Measurements from ENCODE around the gene CHRDL2.
"Not testable (repeated sequence)": the region's sequence is repeated elsewhere in the genome, so short reads cannot be mapped to it uniquely, and the experiment has no call there.

CHRDL2 gene

DNA sequence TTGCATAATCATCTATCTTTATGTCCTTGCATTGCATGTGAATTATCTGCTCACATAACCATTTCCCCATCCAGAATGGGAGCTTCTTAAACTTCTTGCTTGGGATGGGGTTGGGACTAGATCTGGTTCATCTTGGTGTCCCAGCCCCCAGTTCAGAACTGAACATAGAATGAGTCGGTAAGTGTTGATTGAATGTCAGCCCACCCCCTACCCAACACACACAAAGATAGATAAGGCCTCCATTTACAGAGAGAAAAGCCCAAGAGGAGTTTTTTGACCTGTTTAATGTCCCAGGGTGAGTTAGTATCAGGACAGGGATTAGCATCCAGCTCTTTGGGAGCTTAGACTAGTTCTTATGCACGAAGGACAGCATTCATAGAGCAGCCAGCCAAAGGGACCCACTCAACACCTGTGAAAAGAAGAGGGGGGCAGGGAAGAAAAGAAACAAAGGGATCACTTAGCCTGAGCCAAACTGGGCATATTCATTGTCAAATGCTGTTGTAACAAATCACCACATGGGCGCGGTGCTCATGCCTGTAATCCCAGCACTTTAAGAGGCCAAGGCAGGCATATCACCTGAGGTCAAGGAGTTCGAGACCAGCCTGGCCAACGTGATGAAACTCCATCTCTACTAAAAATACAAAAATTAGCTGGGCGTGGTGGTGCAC, 57.4 kb downstream of the CHRDL2 start:
- H3K27me3 ChIP-seq (ENCODE audit: low read depth, low read length) = no peaks in the 10 kb centered on the region
- no peaks in the 10 kb centered on the region for H3K36me3 ChIP-seq (ENCODE audit: control insufficient read depth in 1 of 2, insufficient read depth in 2 of 2, low read length in 2 of 2)
- H3K4me3 ChIP-seq (ENCODE audit: low read depth in 1 of 2, low read length in 2 of 2) = no peak overlapping the region
- H3K4me1 ChIP-seq (ENCODE audit: control insufficient read depth in 1 of 2, insufficient read depth in 2 of 2, low read length in 2 of 2) = no peaks in the 10 kb centered on the region
- peak overlapping the region; percentile 89 for H3K27ac ChIP-seq (ENCODE audit: low read length)
- no peaks in the 10 kb centered on the region for H3K9me3 ChIP-seq (ENCODE audit: control insufficient read depth in 1 of 2, low read length in 2 of 2)

DNA sequence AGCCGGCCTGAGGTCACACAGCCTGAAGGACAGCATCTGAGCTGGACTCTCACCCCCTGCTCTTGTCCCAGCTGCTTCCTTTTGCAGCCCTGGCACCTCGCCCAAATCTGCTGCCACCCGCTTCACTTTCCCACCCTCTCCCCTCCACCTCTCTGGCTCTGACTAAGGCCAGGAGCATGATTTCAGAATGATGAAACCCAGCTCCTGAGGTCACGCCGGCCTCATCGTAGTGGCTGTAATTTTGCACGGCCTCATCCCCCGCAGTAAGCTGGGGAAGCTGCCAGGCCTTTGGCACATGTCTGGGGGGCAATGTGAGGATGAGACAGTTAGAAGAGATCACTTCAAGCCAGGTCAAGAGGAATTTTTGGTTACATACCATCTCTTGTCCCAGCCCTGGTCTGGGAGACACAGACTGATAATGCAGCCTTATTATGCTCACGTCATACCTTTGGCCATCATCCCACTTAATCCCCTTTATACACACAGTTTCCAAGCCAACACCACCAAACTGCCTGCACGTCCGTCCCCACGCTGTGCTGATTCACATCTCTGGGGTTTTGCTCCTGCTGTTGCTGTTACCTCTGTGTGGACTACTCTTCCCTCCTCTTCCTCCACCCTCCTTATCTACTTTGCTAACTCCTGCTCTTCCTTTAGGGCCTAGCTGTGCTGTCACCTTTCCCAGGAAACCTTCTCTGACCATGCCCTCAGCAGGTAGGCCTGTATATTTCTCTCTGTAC, 58.1 kb downstream of the CHRDL2 start:
- Histone ChIP-seq H3K36me3 (ENCODE audit: control insufficient read depth in 1 of 2, insufficient read depth in 2 of 2, low read length in 2 of 2) (no peaks in the 10 kb centered on the region), H3K9me3 (ENCODE audit: control insufficient read depth in 1 of 2, low read length in 2 of 2) (no peaks in the 10 kb centered on the region), H3K4me1 (ENCODE audit: control insufficient read depth in 1 of 2, insufficient read depth in 2 of 2, low read length in 2 of 2) (no peaks in the 10 kb centered on the region), H3K27ac (ENCODE audit: low read length) (peak overlapping the region; percentile 89), H3K27me3 (ENCODE audit: low read depth, low read length) (no peaks in the 10 kb centered on the region), H3K4me3 (ENCODE audit: low read depth in 1 of 2, low read length in 2 of 2) (no peak overlapping the region)

GRCh38 chr11:74672332-74672955, 58.8 kb downstream of the CHRDL2 start:
- Histone ChIP-seq H3K4me1 (ENCODE audit: control insufficient read depth in 1 of 2, insufficient read depth in 2 of 2, low read length in 2 of 2) (no peaks in the 10 kb centered on the region), H3K36me3 (ENCODE audit: control insufficient read depth in 1 of 2, insufficient read depth in 2 of 2, low read length in 2 of 2) (no peaks in the 10 kb centered on the region), H3K27me3 (ENCODE audit: low read depth, low read length) (no peaks in the 10 kb centered on the region), H3K27ac (ENCODE audit: low read length) (peak overlapping the region; percentile 89), H3K4me3 (ENCODE audit: low read depth in 1 of 2, low read length in 2 of 2) (no peak overlapping the region), H3K9me3 (ENCODE audit: control insufficient read depth in 1 of 2, low read length in 2 of 2) (no peaks in the 10 kb centered on the region)

DNA sequence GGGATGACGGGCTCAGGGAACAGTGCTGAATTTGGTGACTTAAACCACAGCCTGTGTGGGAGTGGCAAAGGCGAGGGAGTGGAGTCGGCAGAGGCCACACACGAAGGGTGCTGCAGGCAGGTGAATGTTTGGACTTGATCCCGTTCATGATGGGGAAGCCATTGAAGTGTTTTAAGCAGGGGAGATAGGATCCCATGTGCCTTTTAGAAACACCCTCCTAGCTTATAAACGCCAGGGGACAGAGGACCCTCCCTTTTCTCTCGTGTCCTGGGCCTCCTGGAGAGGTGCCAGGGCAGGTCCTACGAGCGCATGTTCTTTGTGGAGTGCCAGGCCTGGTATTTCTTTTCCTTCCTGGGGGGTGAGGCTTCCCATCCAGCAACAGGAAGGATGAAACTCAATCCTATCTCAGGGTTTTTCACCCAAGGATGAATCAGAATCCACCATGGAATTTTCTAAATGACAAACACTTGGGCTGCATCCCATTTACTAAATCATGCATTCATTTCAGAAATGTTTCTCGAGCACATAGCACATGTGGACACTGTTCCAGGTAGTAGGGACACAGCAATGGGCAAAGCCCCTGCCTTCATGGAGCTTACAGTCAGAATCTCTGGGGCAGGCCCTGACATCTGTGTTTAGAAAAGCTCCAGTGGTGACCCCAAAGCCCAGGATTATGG, 59.6 kb downstream of the CHRDL2 start:
- Histone ChIP-seq H3K36me3 (ENCODE audit: control insufficient read depth in 1 of 2, insufficient read depth in 2 of 2, low read length in 2 of 2) (no peaks in the 10 kb centered on the region), H3K4me3 (ENCODE audit: low read depth in 1 of 2, low read length in 2 of 2) (no peak overlapping the region), H3K27me3 (ENCODE audit: low read depth, low read length) (no peaks in the 10 kb centered on the region), H3K4me1 (ENCODE audit: control insufficient read depth in 1 of 2, insufficient read depth in 2 of 2, low read length in 2 of 2) (no peaks in the 10 kb centered on the region), H3K27ac (ENCODE audit: low read length) (peak overlapping the region; percentile 89), H3K9me3 (ENCODE audit: control insufficient read depth in 1 of 2, low read length in 2 of 2) (no peaks in the 10 kb centered on the region)

- Histone ChIP-seq H3K27ac (ENCODE audit: low read length) (no peak overlapping the region), H3K4me1 (ENCODE audit: control insufficient read depth in 1 of 2, insufficient read depth in 2 of 2, low read length in 2 of 2) (no peaks in the 10 kb centered on the region), H3K9me3 (ENCODE audit: control insufficient read depth in 1 of 2, low read length in 2 of 2) (no peaks in the 10 kb centered on the region), H3K4me3 (ENCODE audit: low read depth in 1 of 2, low read length in 2 of 2) (no peak overlapping the region), H3K36me3 (ENCODE audit: control insufficient read depth in 1 of 2, insufficient read depth in 2 of 2, low read length in 2 of 2) (no peaks in the 10 kb centered on the region), H3K27me3 (ENCODE audit: low read depth, low read length) (no peaks in the 10 kb centered on the region)
Measured at GRCh38 chr11:74670171-74670570, 61.1 kb downstream of the CHRDL2 start.

DNA sequence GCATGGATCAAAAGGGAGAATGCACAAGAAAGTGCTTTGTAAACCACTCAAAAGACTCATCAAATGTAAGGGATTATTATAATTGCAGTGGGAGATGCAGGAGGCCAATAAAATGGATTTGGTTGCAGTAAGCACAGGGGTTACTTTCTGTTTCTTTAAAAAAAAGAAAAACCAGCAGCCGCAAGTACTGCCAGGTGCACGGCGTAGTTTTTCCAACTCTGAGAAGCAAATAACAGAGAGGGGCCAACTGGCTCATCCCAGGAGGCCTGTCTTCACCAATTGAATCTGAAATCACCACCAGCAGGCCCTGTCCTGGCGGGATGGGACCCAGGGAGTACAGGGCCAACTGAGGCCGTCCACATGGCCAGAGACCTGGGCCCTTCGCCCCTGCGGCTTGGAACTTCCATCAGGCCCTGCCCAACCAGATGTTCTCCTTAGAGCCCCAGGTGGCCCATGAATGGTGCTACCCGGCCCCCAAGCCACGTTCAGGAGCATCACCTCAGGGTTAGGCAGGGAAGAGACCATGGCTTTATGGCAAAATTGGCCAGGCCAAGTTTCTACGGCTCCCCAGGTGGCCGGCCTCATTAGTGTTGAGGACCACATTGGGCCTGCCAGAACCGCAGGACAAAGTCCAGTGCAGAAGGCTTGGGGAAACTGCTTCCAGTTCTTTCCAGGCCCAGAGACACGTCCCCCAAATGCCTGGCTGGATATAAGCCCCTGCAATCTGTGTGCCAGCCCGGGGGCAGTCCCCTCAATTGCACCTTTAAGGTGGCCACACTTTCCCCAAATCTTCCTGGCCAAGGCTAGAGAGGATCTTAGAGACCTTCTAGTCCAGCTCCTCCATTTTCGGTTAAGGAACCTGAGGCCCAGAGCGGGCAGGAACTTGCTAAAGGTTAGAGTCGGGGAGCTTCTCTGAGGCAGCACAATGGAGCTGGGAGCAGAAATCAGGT, 61.7 kb downstream of the CHRDL2 start:
- H3K4me1 ChIP-seq (ENCODE audit: control insufficient read depth in 1 of 2, insufficient read depth in 2 of 2, low read length in 2 of 2) = no peaks in the 10 kb centered on the region
- H3K9me3 ChIP-seq (ENCODE audit: control insufficient read depth in 1 of 2, low read length in 2 of 2) = no peaks in the 10 kb centered on the region
- no peak overlapping the region for H3K4me3 ChIP-seq (ENCODE audit: low read depth in 1 of 2, low read length in 2 of 2)
- no peaks in the 10 kb centered on the region for H3K27me3 ChIP-seq (ENCODE audit: low read depth, low read length)
- no peaks in the 10 kb centered on the region for H3K36me3 ChIP-seq (ENCODE audit: control insufficient read depth in 1 of 2, insufficient read depth in 2 of 2, low read length in 2 of 2)
- H3K27ac ChIP-seq (ENCODE audit: low read length) = no peak overlapping the region

- no peak overlapping the region for H3K4me3 ChIP-seq (ENCODE audit: low read depth in 1 of 2, low read length in 2 of 2)
- no peaks in the 10 kb centered on the region for H3K36me3 ChIP-seq (ENCODE audit: control insufficient read depth in 1 of 2, insufficient read depth in 2 of 2, low read length in 2 of 2)
- no peaks in the 10 kb centered on the region for H3K27me3 ChIP-seq (ENCODE audit: low read depth, low read length)
- no peaks in the 10 kb centered on the region for H3K4me1 ChIP-seq (ENCODE audit: control insufficient read depth in 1 of 2, insufficient read depth in 2 of 2, low read length in 2 of 2)
- H3K9me3 ChIP-seq (ENCODE audit: control insufficient read depth in 1 of 2, low read length in 2 of 2) = no peaks in the 10 kb centered on the region
- H3K27ac ChIP-seq (ENCODE audit: low read length) = no peak overlapping the region
Measured at GRCh38 chr11:74663315-74663714, 67.9 kb downstream of the CHRDL2 start.

- H3K36me3 ChIP-seq (ENCODE audit: control insufficient read depth in 1 of 2, insufficient read depth in 2 of 2, low read length in 2 of 2) = no peaks in the 10 kb centered on the region
- no peak overlapping the region for H3K4me3 ChIP-seq (ENCODE audit: low read depth in 1 of 2, low read length in 2 of 2)
- H3K27me3 ChIP-seq (ENCODE audit: low read depth, low read length) = no peaks in the 10 kb centered on the region
- H3K27ac ChIP-seq (ENCODE audit: low read length) = no peak overlapping the region
- no peaks in the 10 kb centered on the region for H3K9me3 ChIP-seq (ENCODE audit: control insufficient read depth in 1 of 2, low read length in 2 of 2)
- H3K4me1 ChIP-seq (ENCODE audit: control insufficient read depth in 1 of 2, insufficient read depth in 2 of 2, low read length in 2 of 2) = no peaks in the 10 kb centered on the region
Measured at GRCh38 chr11:74662487-74663103, 68.6 kb downstream of the CHRDL2 start.

- H3K36me3 ChIP-seq (ENCODE audit: control insufficient read depth in 1 of 2, insufficient read depth in 2 of 2, low read length in 2 of 2); H3K27ac ChIP-seq (ENCODE audit: low read length): not testable (repeated sequence)
Measured at GRCh38 chr11:74659124-74659523, 72.1 kb downstream of the CHRDL2 start.

GRCh38 chr11:74654976-74655375, 76.2 kb downstream of the CHRDL2 start:
- Histone ChIP-seq H3K36me3 (ENCODE audit: control insufficient read depth in 1 of 2, insufficient read depth in 2 of 2, low read length in 2 of 2) (peaks cover 0 to 5% of the 10 kb centered on the region in 2 donors), H3K4me1 (ENCODE audit: control insufficient read depth in 1 of 2, insufficient read depth in 2 of 2, low read length in 2 of 2) (peaks cover 8 to 14% of the 10 kb centered on the region in 2 donors), H3K9me3 (ENCODE audit: control insufficient read depth in 1 of 2, low read length in 2 of 2) (no peaks in the 10 kb centered on the region), H3K4me3 (ENCODE audit: low read depth in 1 of 2, low read length in 2 of 2) (no peak overlapping the region), H3K27ac (ENCODE audit: low read length) (no peak overlapping the region), H3K27me3 (ENCODE audit: low read depth, low read length) (no peaks in the 10 kb centered on the region)

More at GRCh38 chr11:74659124-74659523, 72.1 kb downstream of the CHRDL2 start:
- H3K27me3 ChIP-seq (ENCODE audit: low read depth, low read length); H3K4me3 ChIP-seq (ENCODE audit: low read depth in 1 of 2, low read length in 2 of 2); H3K9me3 ChIP-seq (ENCODE audit: control insufficient read depth in 1 of 2, low read length in 2 of 2); H3K4me1 ChIP-seq (ENCODE audit: control insufficient read depth in 1 of 2, insufficient read depth in 2 of 2, low read length in 2 of 2): not testable (repeated sequence)

Data from muscle layer of duodenum (tissue), 2 donors.